ENCODE results near the gene INAFM1. TPM values are rescaled to one million over a fixed set of nuclear protein-coding genes. Genes with fewer than 3 reads are reported as not detected.
A peak's percentile ranks its signal among the peaks of the same experiment; 100 is the strongest.

INAFM1 gene
- total RNA-seq, 2 experiments from 2014 or later = 16.9 to 19.3 TPM

- TF ChIP-seq CTCF (IDR thresholded peaks at IDR 0.05) = no peak
- DNase-seq (peak in 9 of 14 experiments; percentile 26 to 87 (median 49)), ATAC-seq (ENCODE audit: poor library complexity) (peak; percentile 1)
- Mint-ChIP-seq H3K9me3 (no peaks in the 10 kb centered on the region), H3K27me3 (no peaks in the 10 kb centered on the region), H3K4me1 (ENCODE audit: low read depth) (peaks cover 20% of the 10 kb centered on the region), H3K27ac (no peak overlapping the region), H3K36me3 (ENCODE audit: low read depth) (peaks cover 13% of the 10 kb centered on the region), H3K4me3 (peak overlapping the region; percentile 82)
- intact Hi-C loops (cut with DNase I, micrococcal nuclease) = loop anchor here in 1 of 2 experiments (1.0 to 5.0 kb wide), 2 partner anchors 48 to 79 kb away; partner anchors contain the start of gene INAFM1
- H3K27ac ChIP-seq (ENCODE audit: low read depth in 1 of 2, low read length in 2 of 2) = peak overlapping the region; percentile 85 to 88
- no peaks in the 10 kb centered on the region for H3K27me3 ChIP-seq (ENCODE audit: control insufficient read depth in 1 of 2, insufficient read depth in 2 of 2, low read length in 2 of 2)
- CTCF ChIA-PET = interaction anchor here (0.6 to 4.9 kb wide), 13 partner anchors 11 to 1456 kb away, joined by 3 to 63 read pairs (median 4); partner anchors contain the start of gene DHX34
- POLR2A ChIA-PET = interaction anchor here (0.5 to 3.6 kb wide), 23 partner anchors 9 to 438 kb away, joined by 3 to 49 read pairs (median 7); partner anchors contain the start of genes CCDC9, INAFM1, SAE1 and SLC1A5
- H3K4me3 ChIP-seq (ENCODE audit: low read length) = peak overlapping the region; percentile 56
- peaks cover 6% of the 10 kb centered on the region for H3K36me3 ChIP-seq (ENCODE audit: insufficient read depth, low read length)
- peaks cover 53% of the 10 kb centered on the region for H3K4me1 ChIP-seq (ENCODE audit: insufficient read depth, low read length)
- H3K9me3 ChIP-seq (ENCODE audit: control insufficient read depth in 1 of 2, insufficient read depth in 1 of 2, low read length in 2 of 2) = no peaks in the 10 kb centered on the region
Observed at GRCh38 chr19:47226426-47227351, 48.0 kb upstream of the INAFM1 start.

- Mint-ChIP-seq H3K4me3 (peak overlapping the region; percentile 82), H3K9me3 (no peaks in the 10 kb centered on the region), H3K36me3 (ENCODE audit: low read depth) (peaks cover 6% of the 10 kb centered on the region), H3K4me1 (ENCODE audit: low read depth) (peaks cover 28% of the 10 kb centered on the region), H3K27ac (no peak overlapping the region), H3K27me3 (no peaks in the 10 kb centered on the region)
- Histone ChIP-seq H3K4me1 (ENCODE audit: insufficient read depth, low read length) (peaks cover 61% of the 10 kb centered on the region), H3K27ac (ENCODE audit: low read depth in 1 of 2, low read length in 2 of 2) (peak overlapping the region; percentile 85 to 88), H3K9me3 (ENCODE audit: control insufficient read depth in 1 of 2, insufficient read depth in 1 of 2, low read length in 2 of 2) (no peaks in the 10 kb centered on the region), H3K27me3 (ENCODE audit: control insufficient read depth in 1 of 2, insufficient read depth in 2 of 2, low read length in 2 of 2) (no peaks in the 10 kb centered on the region), H3K4me3 (ENCODE audit: low read length) (peak overlapping the region; percentile 56), H3K36me3 (ENCODE audit: insufficient read depth, low read length) (no peaks in the 10 kb centered on the region)
- POLR2A ChIA-PET = interaction anchor here (1.3 to 3.6 kb wide), 14 partner anchors 13 to 117 kb away, joined by 5 to 49 read pairs (median 26); partner anchors contain the start of genes CCDC9, INAFM1 and ZC3H4
- no peak for TF ChIP-seq CTCF (IDR thresholded peaks at IDR 0.05)
- ATAC-seq (ENCODE audit: poor library complexity) (no peak), DNase-seq (peak in 9 of 14 experiments; percentile 23 to 78 (median 46))
- intact Hi-C loops (cut with DNase I, micrococcal nuclease) = loop anchor here (2.0 to 5.0 kb wide), 2 partner anchors 17 to 80 kb away; no protein-coding TSS in a partner anchor
- CTCF ChIA-PET = interaction anchor here (1.3 to 4.9 kb wide), 4 partner anchors 17 to 20 kb away, joined by 7 to 63 read pairs (median 18); no protein-coding TSS in a partner anchor
Observed at GRCh38 chr19:47227352-47228167, 47.1 kb upstream of the INAFM1 start.
